ENCODE results near the gene FNDC11. TPM values are rescaled to one million over a fixed set of nuclear protein-coding genes. Genes with fewer than 3 reads are reported as not detected.
"Not testable (repeated sequence)": the region's sequence is repeated elsewhere in the genome, so short reads cannot be mapped to it uniquely, and the experiment has no call there.

FNDC11 gene
- total RNA-seq, 1 experiment from 2014 or later: 1.8 TPM

GRCh38 chr20:63556873-63557478 is 3.0 kb downstream of the FNDC11 start:
- H3K4me1 ChIP-seq (ENCODE audit: insufficient read depth, low read length): peaks cover 7% of the 10 kb centered on the region
- ATAC-seq (no peak), DNase-seq (no peak)
- H3K4me2 ChIP-seq (ENCODE audit: low read length): no peak overlapping the region
- H3K9me3 ChIP-seq (ENCODE audit: low read length): no peaks in the 10 kb centered on the region
- peaks cover 4% of the 10 kb centered on the region; the same call in 1 of the 2 replicates for H3K36me3 ChIP-seq (ENCODE audit: low read depth, low read length)
- no peaks in the 10 kb centered on the region for H3F3A ChIP-seq (ENCODE audit: low read length, unreplicated experiment)
- ChIA-PET POLR2A (ENCODE audit: unreplicated experiment) (no interaction called here), CTCF (no interaction called here)
- H3K9ac ChIP-seq (ENCODE audit: low read length): no peak overlapping the region
- no peaks in the 10 kb centered on the region for H3K27me3 ChIP-seq (ENCODE audit: low read length)
- H3K27ac ChIP-seq (ENCODE audit: low read length): no peak overlapping the region
- H3K79me2 ChIP-seq (ENCODE audit: low read length): no peaks in the 10 kb centered on the region
- H4K20me1 ChIP-seq (ENCODE audit: low read length): no peaks in the 10 kb centered on the region
- no peak overlapping the region for H2AFZ ChIP-seq (ENCODE audit: low read length)
- TF ChIP-seq CTCF (conservative IDR thresholded peaks at IDR 0.05; ENCODE audit: low read depth, low read length) (no peak), EZH2phosphoT487 (IDR thresholded peaks at IDR 0.05; ENCODE audit: borderline replicate concordance, low read length) (no peak), EZH2 (IDR thresholded peaks at IDR 0.05; ENCODE audit: low read length, unreplicated experiment) (no peak)
- intact Hi-C loops (cut with micrococcal nuclease): no loop called here
- H3K9me2 ChIP-seq (replicated peaks; ENCODE audit: low read length): no peaks in the 10 kb centered on the region
- no TSS peak for BruUV-seq (replicated peaks)
- H3K4me3 ChIP-seq (ENCODE audit: low read length): no peak overlapping the region

GRCh38 chr20:63557481-63557891 is 3.5 kb downstream of the FNDC11 start:
- DNase-seq (no peak), ATAC-seq (no peak)
- H4K20me1 ChIP-seq (ENCODE audit: low read length): no peaks in the 10 kb centered on the region
- H3K4me3 ChIP-seq (ENCODE audit: low read length): no peak overlapping the region
- H3K9ac ChIP-seq (ENCODE audit: low read length): no peak overlapping the region
- no peak overlapping the region for H3K4me2 ChIP-seq (ENCODE audit: low read length)
- no peak overlapping the region for H3K27ac ChIP-seq (ENCODE audit: low read length)
- no peaks in the 10 kb centered on the region for H3K79me2 ChIP-seq (ENCODE audit: low read length)
- ChIA-PET POLR2A (ENCODE audit: unreplicated experiment) (no interaction called here), CTCF (no interaction called here)
- intact Hi-C loops (cut with micrococcal nuclease): no loop called here
- no peaks in the 10 kb centered on the region for H3K9me3 ChIP-seq (ENCODE audit: low read length)
- TF ChIP-seq CTCF (conservative IDR thresholded peaks at IDR 0.05; ENCODE audit: low read depth, low read length) (no peak), EZH2phosphoT487 (IDR thresholded peaks at IDR 0.05; ENCODE audit: borderline replicate concordance, low read length) (no peak), EZH2 (IDR thresholded peaks at IDR 0.05; ENCODE audit: low read length, unreplicated experiment) (no peak)
- peaks cover 6% of the 10 kb centered on the region for H3K4me1 ChIP-seq (ENCODE audit: insufficient read depth, low read length)
- no TSS peak for BruUV-seq (replicated peaks)
- H3K9me2 ChIP-seq (replicated peaks; ENCODE audit: low read length): no peaks in the 10 kb centered on the region
- H3F3A ChIP-seq (ENCODE audit: low read length, unreplicated experiment): no peaks in the 10 kb centered on the region
- H2AFZ ChIP-seq (ENCODE audit: low read length): no peak overlapping the region
- no peaks in the 10 kb centered on the region for H3K27me3 ChIP-seq (ENCODE audit: low read length)
- H3K36me3 ChIP-seq (ENCODE audit: low read depth, low read length): peaks cover 4% of the 10 kb centered on the region; the same call in 1 of the 2 replicates

GRCh38 chr20:63558804-63559484 is 5.0 kb downstream of the FNDC11 start:
- no peak for DNase-seq
- TF ChIP-seq CTCF (conservative IDR thresholded peaks at IDR 0.05; ENCODE audit: low read depth, low read length): no peak
- TF ChIP-seq EZH2phosphoT487 (IDR thresholded peaks at IDR 0.05; ENCODE audit: borderline replicate concordance, low read length): no peak
- TF ChIP-seq EZH2 (IDR thresholded peaks at IDR 0.05; ENCODE audit: low read length, unreplicated experiment): no peak
- peaks cover 4% of the 10 kb centered on the region; the same call in 1 of the 2 replicates for H3K36me3 ChIP-seq (ENCODE audit: low read depth, low read length)
- CTCF ChIA-PET: no interaction called here
- ATAC-seq: no peak
- H3K9me3 ChIP-seq (ENCODE audit: low read length): no peaks in the 10 kb centered on the region
- H3K4me2 ChIP-seq (ENCODE audit: low read length): no peak overlapping the region
- H2AFZ ChIP-seq (ENCODE audit: low read length): no peak overlapping the region
- H3F3A ChIP-seq (ENCODE audit: low read length, unreplicated experiment): no peaks in the 10 kb centered on the region
- H3K27me3 ChIP-seq (ENCODE audit: low read length): no peaks in the 10 kb centered on the region
- no peaks in the 10 kb centered on the region for H3K9me2 ChIP-seq (replicated peaks; ENCODE audit: low read length)
- H4K20me1 ChIP-seq (ENCODE audit: low read length): no peaks in the 10 kb centered on the region
- POLR2A ChIA-PET (ENCODE audit: unreplicated experiment): no interaction called here
- no TSS peak for BruUV-seq (replicated peaks)
- no peaks in the 10 kb centered on the region for H3K4me1 ChIP-seq (ENCODE audit: insufficient read depth, low read length)
- H3K4me3 ChIP-seq (ENCODE audit: low read length): no peak overlapping the region
- no peak overlapping the region for H3K9ac ChIP-seq (ENCODE audit: low read length)
- H3K27ac ChIP-seq (ENCODE audit: low read length): no peak overlapping the region
- intact Hi-C loops (cut with micrococcal nuclease): no loop called here
- H3K79me2 ChIP-seq (ENCODE audit: low read length): no peaks in the 10 kb centered on the region

GRCh38 chr20:63559485-63560332 is 5.8 kb downstream of the FNDC11 start:
- H3K4me1 ChIP-seq (ENCODE audit: insufficient read depth, low read length); H4K20me1 ChIP-seq (ENCODE audit: low read length); H3K27ac ChIP-seq (ENCODE audit: low read length); H3K79me2 ChIP-seq (ENCODE audit: low read length); H3K4me3 ChIP-seq (ENCODE audit: low read length); intact Hi-C loops (cut with micrococcal nuclease); H3K27me3 ChIP-seq (ENCODE audit: low read length); H3K9me3 ChIP-seq (ENCODE audit: low read length); H2AFZ ChIP-seq (ENCODE audit: low read length); H3K4me2 ChIP-seq (ENCODE audit: low read length); POLR2A ChIA-PET (ENCODE audit: unreplicated experiment); DNase-seq; H3F3A ChIP-seq (ENCODE audit: low read length, unreplicated experiment); H3K9me2 ChIP-seq (replicated peaks; ENCODE audit: low read length); BruUV-seq (replicated peaks); H3K9ac ChIP-seq (ENCODE audit: low read length); ATAC-seq; H3K36me3 ChIP-seq (ENCODE audit: low read depth, low read length): not testable (repeated sequence)
- CTCF ChIA-PET: interaction anchor here (0.5 kb wide), 1 partner anchor 22 kb away, joined by 3 read pairs; no protein-coding TSS in a partner anchor
